Measurements from ENCODE around the gene WBP1L.

WBP1L gene

GRCh38 chr10:102775201-102775934, 31.6 kb downstream of the WBP1L start:
- no peak for DNase-seq (ENCODE audit: low read depth, low spot score)
- peak overlapping the region; percentile 68 for H3K4me3 ChIP-seq (ENCODE audit: low read length)

DNA sequence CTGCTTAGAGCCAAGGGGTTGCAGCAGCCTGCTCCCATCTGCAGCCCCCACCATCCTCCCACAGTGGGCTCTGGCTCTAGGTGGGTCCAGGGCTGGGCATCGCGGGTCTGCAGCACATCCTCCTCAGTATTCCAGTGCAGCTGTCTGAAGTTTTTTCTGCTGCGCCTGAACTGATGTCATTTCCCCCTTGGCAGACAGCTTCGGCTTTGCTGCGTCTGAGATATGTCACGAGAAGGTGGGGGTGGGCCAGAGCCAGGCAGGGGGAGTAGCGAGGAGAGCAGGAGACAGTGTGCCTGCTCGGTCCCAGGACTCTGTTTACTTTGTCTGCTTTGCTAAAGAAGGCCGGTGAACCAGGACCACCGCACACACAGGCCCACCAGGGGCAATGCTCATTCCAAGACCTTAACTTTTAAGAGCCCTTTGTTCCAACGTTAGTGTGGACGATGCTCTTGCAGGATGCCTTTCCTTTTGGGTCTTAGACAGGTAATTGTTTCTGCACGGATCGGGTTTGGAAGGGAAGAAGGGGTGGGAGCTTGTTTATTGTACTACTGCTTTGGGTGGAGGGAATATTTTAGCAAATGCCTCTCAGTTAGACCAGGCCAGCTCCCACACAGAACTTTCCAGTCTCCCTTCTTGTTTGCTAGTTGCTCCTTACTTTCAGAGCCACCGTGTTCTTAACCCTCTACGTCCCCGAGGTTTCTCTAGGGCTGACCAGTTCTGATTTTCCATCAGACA, 32.4 kb downstream of the WBP1L start:
- DNase-seq (ENCODE audit: low read depth, low spot score), result peak; percentile 82
- peak overlapping the region; percentile 68 for H3K4me3 ChIP-seq (ENCODE audit: low read length)

- DNase-seq (ENCODE audit: low read depth, low spot score), result peak; percentile 98
- H3K4me3 ChIP-seq (ENCODE audit: low read length), result peak overlapping the region; percentile 68
These were observed 33.2 kb downstream of the WBP1L start for GRCh38 chr10:102776779-102777456.

DNA sequence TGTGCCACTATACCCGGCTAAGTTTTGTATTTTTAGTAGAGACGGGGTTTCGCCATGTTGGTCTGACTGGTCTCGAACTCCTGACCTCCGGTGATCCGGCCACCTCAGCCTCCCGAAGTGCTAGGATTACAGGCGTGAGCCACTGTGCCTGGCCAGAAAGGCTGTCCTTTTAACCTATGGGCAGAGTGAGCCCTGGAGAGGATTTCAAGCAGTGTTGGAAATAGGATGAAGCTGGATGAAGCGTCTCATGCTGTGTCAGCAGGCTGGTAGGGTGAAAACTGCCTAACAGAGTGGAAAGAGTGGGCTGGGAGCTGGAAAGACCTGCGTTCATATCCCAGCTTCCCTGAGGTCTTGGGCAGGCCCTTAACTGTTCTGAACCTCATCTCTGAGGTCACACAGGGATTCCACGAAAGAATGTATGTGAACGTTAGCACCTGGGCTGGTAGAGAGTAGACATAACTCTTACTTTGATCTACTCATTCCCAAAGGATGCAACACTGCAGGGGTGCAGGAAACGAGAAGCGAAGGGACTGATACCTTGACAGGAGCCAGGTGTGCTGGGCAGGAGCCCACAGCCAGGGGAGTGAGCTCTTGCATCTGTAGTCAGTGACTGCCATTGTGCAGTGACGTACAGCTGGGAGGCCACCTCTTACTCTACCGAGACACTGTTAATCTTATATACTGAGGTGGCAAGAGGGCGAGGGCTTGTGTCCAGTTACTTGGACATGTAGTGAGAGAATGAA, 34.1 kb downstream of the WBP1L start:
- DNase-seq (ENCODE audit: low read depth, low spot score), result peak; percentile 37

DNA sequence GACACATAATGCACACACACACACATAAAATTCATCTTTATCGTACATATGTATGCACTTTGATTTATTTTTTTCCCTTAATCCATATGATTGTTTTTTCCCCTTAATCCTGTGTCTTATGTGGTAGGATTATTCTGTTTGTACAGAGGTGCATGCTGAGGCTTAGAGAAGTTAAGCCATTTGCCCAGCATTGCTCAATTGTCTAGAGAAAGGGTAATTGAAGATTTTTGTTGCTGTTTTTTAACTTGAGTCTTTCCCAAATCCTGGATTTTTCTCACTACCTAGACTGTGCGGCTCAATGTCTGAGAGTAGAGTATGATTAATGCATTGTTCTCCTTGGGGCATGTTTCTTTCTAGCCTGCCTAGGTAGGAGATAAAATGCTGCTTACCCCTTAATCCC, 35.0 kb downstream of the WBP1L start:
- H3K4me3 ChIP-seq (ENCODE audit: low read length), result no peak overlapping the region
- DNase-seq (ENCODE audit: low read depth, low spot score), result no peak

More for the DNA sequence above, 34.1 kb downstream of the WBP1L start:
- no peak overlapping the region for H3K4me3 ChIP-seq (ENCODE audit: low read length)

- no peak for DNase-seq (ENCODE audit: low read depth, low spot score)
- no peak overlapping the region for H3K4me3 ChIP-seq (ENCODE audit: low read length)
These were observed 36.2 kb downstream of the WBP1L start for GRCh38 chr10:102779680-102780526.

DNA sequence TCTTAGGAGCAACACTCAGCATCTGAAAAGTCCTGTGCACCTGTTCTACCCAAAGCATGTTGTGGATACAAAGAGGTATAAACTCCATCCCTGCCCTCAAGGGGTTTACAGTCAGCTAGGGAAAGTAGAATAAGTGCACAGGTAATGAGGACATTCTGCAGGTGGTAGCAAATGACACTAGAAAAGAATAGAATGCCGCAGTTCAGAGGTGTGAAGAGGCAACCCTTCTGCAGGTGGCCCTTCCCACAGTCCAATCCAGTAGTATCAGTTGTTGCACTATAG, 36.7 kb downstream of the WBP1L start:
- no peak for DNase-seq (ENCODE audit: low read depth, low spot score)
- H3K4me3 ChIP-seq (ENCODE audit: low read length), result no peak overlapping the region

DNA sequence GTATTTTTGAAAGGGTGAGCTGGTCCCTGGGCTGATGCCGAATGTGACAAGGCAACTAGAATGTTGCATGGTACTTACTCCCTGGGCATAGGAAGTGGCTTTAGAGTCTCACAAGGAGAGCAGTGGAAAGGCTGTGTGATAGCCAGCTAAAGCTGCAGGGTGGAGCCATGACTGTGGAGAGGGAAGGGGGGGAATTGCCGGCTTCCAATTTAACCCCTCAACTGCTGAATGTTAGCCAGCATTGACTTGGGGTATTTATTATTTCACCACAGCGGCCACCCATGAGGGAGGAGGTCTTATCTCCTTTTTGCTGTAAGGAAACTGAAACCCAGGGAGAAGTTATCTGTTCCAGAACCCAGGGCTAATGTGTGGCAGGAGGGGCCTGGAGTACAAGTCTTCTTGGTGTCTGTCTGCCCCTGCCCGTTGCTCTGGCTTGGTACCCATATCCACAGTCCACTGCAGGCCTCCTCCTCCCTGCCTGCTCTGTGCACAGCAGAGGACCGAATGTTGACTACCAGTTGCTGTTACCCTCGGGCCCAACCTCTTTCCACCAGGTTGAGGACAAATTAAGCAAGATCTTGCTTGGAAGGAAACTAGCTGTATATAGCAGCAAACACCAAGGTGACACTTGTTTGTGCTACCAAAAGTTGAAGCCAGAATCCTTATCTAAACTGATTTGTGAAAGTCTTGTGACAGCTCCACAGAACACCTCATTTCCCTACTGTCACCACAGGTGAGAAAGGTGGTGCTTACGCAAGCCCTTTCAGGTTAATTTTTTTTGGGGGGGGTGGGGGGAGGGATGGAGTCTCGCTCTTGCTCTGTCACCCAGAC, 37.6 kb downstream of the WBP1L start:
- no peak for DNase-seq (ENCODE audit: low read depth, low spot score)
- H3K4me3 ChIP-seq (ENCODE audit: low read length), result no peak overlapping the region

GRCh38 chr10:102781921-102782557, 38.3 kb downstream of the WBP1L start:
- DNase-seq (ENCODE audit: low read depth, low spot score), result no peak
- H3K4me3 ChIP-seq (ENCODE audit: low read length), result no peak overlapping the region

DNA sequence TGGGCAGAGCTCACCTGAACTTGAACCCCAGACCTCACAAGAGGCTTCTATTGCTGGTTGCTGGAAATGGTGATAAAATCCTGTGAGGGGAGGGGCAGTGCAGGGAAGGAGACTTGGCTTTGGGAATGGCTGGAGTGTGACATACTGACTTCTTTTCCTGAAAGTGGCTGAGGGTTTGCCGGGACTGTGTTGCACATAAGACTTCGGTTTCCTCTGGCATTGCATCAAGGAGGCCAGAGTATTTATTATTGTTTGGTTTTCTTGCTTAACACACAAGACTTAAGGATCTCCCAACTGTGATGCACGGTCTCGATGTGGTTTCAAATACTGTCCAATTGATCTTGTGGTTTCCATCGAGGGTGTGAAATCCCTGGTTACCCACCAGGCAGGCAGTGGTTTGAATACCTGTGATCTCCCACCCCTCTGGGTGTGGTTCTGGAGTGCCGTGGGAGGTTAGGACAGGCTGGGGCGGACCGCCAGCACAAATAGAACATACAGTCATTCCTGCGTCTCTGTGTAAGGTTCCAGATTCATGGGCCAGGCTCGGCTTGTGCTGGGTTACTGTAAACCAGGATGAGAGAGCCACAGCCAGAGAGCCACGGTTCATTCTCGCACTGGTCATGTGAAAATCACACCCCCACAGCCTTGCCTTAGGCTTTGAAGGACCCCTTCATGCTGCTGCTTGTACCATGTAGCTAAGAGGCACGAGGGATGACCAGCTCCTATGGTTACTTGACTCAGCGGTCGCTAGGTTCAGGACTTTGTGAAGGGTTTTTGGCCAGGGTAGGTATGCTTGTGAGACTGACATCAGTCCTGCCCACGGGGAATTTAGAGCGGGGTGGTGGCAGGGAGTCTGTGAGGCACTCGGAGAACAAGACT, 39.2 kb downstream of the WBP1L start:
- DNase-seq (ENCODE audit: low read depth, low spot score), result no peak
- no peak overlapping the region for H3K4me3 ChIP-seq (ENCODE audit: low read length)

- H3K4me3 ChIP-seq (ENCODE audit: low read length), result no peak overlapping the region
- DNase-seq (ENCODE audit: low read depth, low spot score), result no peak
These were observed 39.8 kb downstream of the WBP1L start for GRCh38 chr10:102783568-102783967.

DNA sequence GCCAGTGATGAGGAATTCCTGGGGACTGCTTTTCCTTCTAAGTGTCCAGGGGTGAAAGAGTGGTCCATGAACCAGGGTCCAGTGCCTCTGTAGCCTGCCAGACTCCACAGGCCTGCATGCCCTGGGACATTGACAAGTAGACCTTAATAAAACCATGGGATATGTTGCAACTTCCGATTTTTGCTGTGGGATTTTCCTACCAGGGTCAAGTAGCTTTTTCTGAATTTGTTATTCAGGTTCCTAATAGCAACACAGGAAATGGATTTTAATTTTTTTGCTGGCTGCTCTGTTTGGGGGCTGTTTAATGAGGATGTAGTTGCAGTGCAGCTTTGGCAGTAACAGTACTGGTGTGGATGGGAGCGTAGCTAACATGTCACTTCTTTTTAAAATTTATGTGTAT, 42.1 kb downstream of the WBP1L start:
- H3K4me3 ChIP-seq (ENCODE audit: low read length), result no peak overlapping the region
- no peak for DNase-seq (ENCODE audit: low read depth, low spot score)

DNA sequence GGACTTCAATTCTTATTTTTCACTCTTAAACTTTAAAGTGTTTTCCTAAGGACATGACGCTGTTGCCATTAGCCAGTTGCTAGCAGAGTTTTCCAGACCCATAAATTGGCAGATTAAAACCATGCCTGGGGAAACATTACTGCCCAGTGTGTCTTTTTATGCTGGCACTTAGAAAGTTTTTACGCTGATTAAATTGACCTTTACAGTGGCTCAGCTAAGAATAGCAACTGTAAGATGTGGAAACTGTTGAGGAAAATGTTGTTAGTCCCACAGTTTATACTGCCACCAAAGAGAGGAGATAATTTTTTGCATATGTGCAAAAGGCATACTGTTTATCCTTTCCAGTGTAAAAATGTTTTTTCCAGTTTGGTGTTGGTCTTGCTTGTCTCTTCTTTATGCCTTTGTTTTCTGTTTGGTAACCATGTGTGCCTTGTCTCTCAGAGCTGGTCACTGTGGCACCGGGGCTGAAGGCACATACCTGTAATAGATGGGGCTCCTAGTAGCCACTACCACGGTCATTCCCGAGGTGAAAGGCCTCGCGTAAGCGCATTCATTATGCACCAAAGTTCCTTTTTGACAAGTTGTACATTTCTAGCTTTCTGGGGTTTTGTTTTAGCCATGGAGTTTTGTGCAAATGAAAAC, 48.1 kb downstream of the WBP1L start:
- H3K4me3 ChIP-seq (ENCODE audit: low read length), result no peak overlapping the region
- DNase-seq (ENCODE audit: low read depth, low spot score), result no peak

DNA sequence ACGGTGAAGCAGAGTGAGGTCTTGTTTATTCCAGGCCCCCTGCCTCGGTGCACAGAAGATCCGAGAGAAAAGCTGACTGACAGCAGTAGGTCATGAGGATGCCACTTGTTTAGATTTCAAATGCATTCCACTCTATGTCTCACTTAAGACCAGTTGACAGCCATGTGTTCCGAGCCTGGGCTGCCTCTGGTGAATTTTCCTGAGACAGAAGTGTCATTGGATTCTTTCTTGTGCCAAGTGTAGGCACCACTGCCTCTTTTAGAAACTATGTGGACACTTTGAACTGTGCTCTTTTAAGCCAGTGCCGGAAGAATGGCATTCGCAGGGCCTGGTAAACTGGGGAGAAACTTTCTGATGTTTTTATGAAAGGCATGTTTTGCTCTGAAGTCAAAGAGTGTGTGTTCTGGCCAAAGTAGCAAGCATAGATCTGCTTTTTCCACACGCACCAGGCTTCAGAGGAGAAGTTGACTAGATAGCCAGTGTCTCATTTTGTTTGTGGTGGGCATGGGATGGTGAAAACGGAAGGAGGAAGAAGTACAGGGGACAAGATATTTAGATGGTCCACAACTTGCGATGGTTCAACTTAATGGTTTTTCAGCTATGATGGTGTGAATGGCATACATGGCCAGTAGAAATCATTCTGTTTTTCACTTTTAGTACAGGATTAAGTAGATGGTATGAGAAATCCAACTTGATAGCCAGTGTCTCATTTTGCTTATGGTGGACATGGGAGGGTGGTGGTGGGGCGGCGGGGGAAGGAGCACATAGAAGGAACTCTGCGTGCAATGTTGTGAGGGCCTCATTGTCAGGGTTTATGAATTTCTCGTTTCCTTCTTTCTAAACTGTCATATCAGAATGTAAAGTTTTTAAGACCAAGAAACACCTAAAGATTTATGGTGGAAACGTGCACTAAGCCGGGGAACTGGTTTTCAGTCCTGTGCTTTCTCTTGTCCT, 52.0 kb downstream of the WBP1L start:
- DNase-seq (ENCODE audit: low read depth, low spot score), result no peak
- no peak overlapping the region for H3K4me3 ChIP-seq (ENCODE audit: low read length)
